Measurements from ENCODE around the gene HAGH.
"Not testable (repeated sequence)": the region's sequence is repeated elsewhere in the genome, so short reads cannot be mapped to it uniquely, and the experiment has no call there.

Gene HAGH

GRCh38 chr16:1810536-1810935 is 16.1 kb downstream of the HAGH start:
- no peak for DNase-seq (ENCODE audit: low read depth in 2 of 2, low spot score in 1 of 2)

GRCh38 chr16:1810106-1810505 is 16.5 kb downstream of the HAGH start:
- no peak for DNase-seq (ENCODE audit: low read depth in 2 of 2, low spot score in 1 of 2)

GRCh38 chr16:1809281-1809801 is 17.3 kb downstream of the HAGH start:
- DNase-seq (ENCODE audit: low read depth in 2 of 2, low spot score in 1 of 2), result no peak

GRCh38 chr16:1808691-1809090 is 17.9 kb downstream of the HAGH start:
- no peak for DNase-seq (ENCODE audit: low read depth in 2 of 2, low spot score in 1 of 2)

GRCh38 chr16:1807626-1808025 is 19.0 kb downstream of the HAGH start:
- DNase-seq (ENCODE audit: low read depth in 2 of 2, low spot score in 1 of 2), result no peak

- no peak for DNase-seq (ENCODE audit: low read depth in 2 of 2, low spot score in 1 of 2)
Measured at GRCh38 chr16:1800701-1801100, 25.9 kb downstream of the HAGH start.

GRCh38 chr16:1799263-1799662 is 27.4 kb downstream of the HAGH start:
- DNase-seq (ENCODE audit: low read depth in 2 of 2, low spot score in 1 of 2), result not testable (repeated sequence)

- DNase-seq (ENCODE audit: low read depth in 2 of 2, low spot score in 1 of 2), result no peak
Measured at GRCh38 chr16:1794908-1795666, 31.5 kb downstream of the HAGH start.

- no peak for DNase-seq (ENCODE audit: low read depth in 2 of 2, low spot score in 1 of 2)
Measured at GRCh38 chr16:1794221-1794871, 32.3 kb downstream of the HAGH start.

GRCh38 chr16:1793578-1794220 is 32.9 kb downstream of the HAGH start, which contains the start of gene IGFALS:
Gene IGFALS (minus strand): TSS chr16:1793705. CDS start chr16:1793652, 53 bp downstream.
- DNase-seq (ENCODE audit: low read depth in 2 of 2, low spot score in 1 of 2), result no peak

- DNase-seq (ENCODE audit: low read depth in 2 of 2, low spot score in 1 of 2), result no peak
Measured at GRCh38 chr16:1792836-1793577, 33.6 kb downstream of the HAGH start.

- DNase-seq (ENCODE audit: low read depth in 2 of 2, low spot score in 1 of 2), result no peak
Measured at GRCh38 chr16:1791943-1792812, 34.4 kb downstream of the HAGH start.

GRCh38 chr16:1791256-1791942 is 35.2 kb downstream of the HAGH start:
- no peak for DNase-seq (ENCODE audit: low read depth in 2 of 2, low spot score in 1 of 2)

- no peak for DNase-seq (ENCODE audit: low read depth in 2 of 2, low spot score in 1 of 2)
Measured at GRCh38 chr16:1790611-1791255, 35.9 kb downstream of the HAGH start.

- no peak for DNase-seq (ENCODE audit: low read depth in 2 of 2, low spot score in 1 of 2)
Measured at GRCh38 chr16:1790261-1790610, 36.4 kb downstream of the HAGH start.

- DNase-seq (ENCODE audit: low read depth in 2 of 2, low spot score in 1 of 2), result no peak
Measured at GRCh38 chr16:1789643-1790045, 37.0 kb downstream of the HAGH start.

GRCh38 chr16:1788708-1789100 is 37.9 kb downstream of the HAGH start:
- DNase-seq (ENCODE audit: low read depth in 2 of 2, low spot score in 1 of 2), result no peak

GRCh38 chr16:1788095-1788707 is 38.4 kb downstream of the HAGH start:
- DNase-seq (ENCODE audit: low read depth in 2 of 2, low spot score in 1 of 2), result no peak
